SK-N-SH (cell line): ENCODE results near the gene OLFM1. TPM values are rescaled to one million over a fixed set of nuclear protein-coding genes. Genes with fewer than 3 reads are reported as not detected.

ENCODE experiments used
- CTCF ChIA-PET: fragments of 300-600, 350-600 bp; formaldehyde crosslinking; extraction: SDS; loops from one replicate; lab custom pipeline; 2021; lab: Yijun Ruan, JAX
- POLR2A ChIA-PET: fragments of 350-600 bp; sonication (Branson Sonifier 250); formaldehyde crosslinking; extraction: SDS; loops from one replicate; lab custom pipeline; 2020; ENCODE audit warnings: antibody characterized with exemption, inconsistent platforms; lab: Yijun Ruan, JAX
- DNase-seq: peaks from one replicate; pipeline ENCODE4 v3.0.0; 2012
- H2AFZ ChIP-seq: fragments of 200-600 bp; sonication (generic); 2 replicates; pipeline ENCODE4 v1.8.1; 2016; ENCODE audit warnings: antibody characterized with exemption, mild to moderate bottlenecking, low read depth
- H3F3A ChIP-seq: fragments of 200-600 bp; sonication (generic); replicated peaks from 2 replicates; pipeline ENCODE3; 2016; ENCODE audit warnings: antibody characterized with exemption, mild to moderate bottlenecking; ENCODE audit not compliant: insufficient read depth
- H3K27ac ChIP-seq, 2 experiments: fragments of 200-500 bp in 1 of 2; fragments of 200-600 bp in 1 of 2; sonication (Bioruptor generic) in 1 of 2; sonication (generic), shearing (Covaris generic) in 1 of 2; 2 replicates each; pipeline versions ENCODE4 v1.5.1 to v1.6.1; 2014 to 2016; ENCODE audit warnings: low read depth in 2 of 2, inconsistent platforms in 1 of 2, low read length in 1 of 2, mild to moderate bottlenecking in 1 of 2, mixed read lengths in 1 of 2
- H3K27me3 ChIP-seq: fragments of 200-600 bp; sonication (generic), shearing (Covaris generic); 2 replicates; pipeline ENCODE4 v1.6.1; 2016; ENCODE audit warnings: mixed run types; ENCODE audit not compliant: insufficient read depth
- H3K36me3 ChIP-seq, 2 experiments: fragments of 200-500 bp in 1 of 2; fragments of 200-600 bp in 1 of 2; sonication (Bioruptor generic) in 1 of 2; sonication (generic) in 1 of 2; replicated peaks in 1 of 2; 2 replicates each; pipeline versions ENCODE3 to v1.5.1; 2014 to 2016; ENCODE audit warnings: low read length in 1 of 2, mild to moderate bottlenecking in 1 of 2; ENCODE audit not compliant: insufficient read depth in 2 of 2, control insufficient read depth in 1 of 2
- H3K4me1 ChIP-seq, 2 experiments: fragments of 200-500 bp in 1 of 2; fragments of 200-600 bp in 1 of 2; sonication (Bioruptor generic) in 1 of 2; sonication (generic), shearing (Covaris generic) in 1 of 2; 2 replicates each; pipeline versions ENCODE4 v1.5.1 to v1.6.1; 2014 to 2016; ENCODE audit warnings: low read depth in 1 of 2, low read length in 1 of 2, mixed run types in 1 of 2; ENCODE audit not compliant: insufficient read depth in 2 of 2, control insufficient read depth in 1 of 2
- H3K4me2 ChIP-seq: fragments of 200-600 bp; sonication (generic), shearing (Covaris generic); 2 replicates; pipeline ENCODE4 v1.6.1; 2017; ENCODE audit warnings: mixed run types
- H3K4me3 ChIP-seq, 2 experiments: fragments of 200-500 bp in 1 of 2; fragments of 200-600 bp in 1 of 2; sonication (Bioruptor generic) in 1 of 2; sonication (generic), shearing (Covaris generic) in 1 of 2; 2 replicates each; pipeline versions ENCODE4 v1.5.1 to v1.8.1; 2014 to 2016; ENCODE audit warnings: low read depth in 2 of 2, inconsistent platforms in 1 of 2, low read length in 1 of 2, mild to moderate bottlenecking in 1 of 2, mixed read lengths in 1 of 2, moderate library complexity in 1 of 2
- H3K79me2 ChIP-seq: fragments of 200-600 bp; sonication (generic); 2 replicates; pipeline ENCODE4 v1.8.1; 2017; ENCODE audit warnings: mild to moderate bottlenecking; ENCODE audit not compliant: insufficient read depth
- H3K9ac ChIP-seq: fragments of 200-600 bp; sonication (generic); 2 replicates; pipeline ENCODE4 v1.6.1; 2017; ENCODE audit warnings: mixed run types
- H3K9me2 ChIP-seq: fragments of 200-600 bp; sonication (generic); 2 replicates; pipeline ENCODE4 v1.6.1; 2017; ENCODE audit warnings: mixed run types
- H3K9me3 ChIP-seq: fragments of 200-600 bp; sonication (generic); 2 replicates; pipeline ENCODE4 v1.6.1; 2017; ENCODE audit warnings: mixed run types, mild to moderate bottlenecking, moderate library complexity
- H4K20me1 ChIP-seq: fragments of 200-600 bp; sonication (generic); 2 replicates; pipeline ENCODE4 v1.6.1; 2017; ENCODE audit warnings: mild to moderate bottlenecking, mixed run types; ENCODE audit not compliant: insufficient read depth
- CHD2 ChIP-seq: fragments of 150-350 bp; IDR thresholded peaks from 2 replicates; pipeline ENCODE4 v1.6.1; 2018; ENCODE audit warnings: low read length; ENCODE audit not compliant: partially characterized antibody
- ELF1 ChIP-seq: IDR thresholded peaks from 2 replicates; pipeline ENCODE4 v1.4.0; 2012
- EP300 ChIP-seq, 2 experiments: IDR thresholded peaks; 2 replicates each; pipeline versions ENCODE4 v1.4.0 to v1.6.1; 2012; ENCODE audit warnings: borderline replicate concordance in 1 of 2, low read depth in 1 of 2, low read length in 1 of 2
- EZH2phosphoT487 ChIP-seq: fragments of 200-600 bp; sonication (generic); IDR thresholded peaks from 2 replicates; pipeline ENCODE4 v1.6.1; 2017; ENCODE audit warnings: low read depth, mixed run types, mild to moderate bottlenecking, antibody characterized with exemption, moderate library complexity, borderline replicate concordance
- FOSL2 ChIP-seq: IDR thresholded peaks from 2 replicates; pipeline ENCODE4 v1.4.0; 2012; ENCODE audit warnings: low read depth, mild to moderate bottlenecking, moderate library complexity, borderline replicate concordance
- FOXM1 ChIP-seq: IDR thresholded peaks from 2 replicates; pipeline ENCODE4 v1.4.0; 2012; ENCODE audit warnings: low read depth, mild to moderate bottlenecking
- GABPA ChIP-seq: IDR thresholded peaks from 2 replicates; pipeline ENCODE4 v1.4.0; 2012; ENCODE audit warnings: low read depth, mild to moderate bottlenecking
- GATA2 ChIP-seq: sonication (generic); formaldehyde crosslinking; IDR thresholded peaks from 2 replicates; pipeline ENCODE4 v1.5.0; 2020; ENCODE audit warnings: mild to moderate bottlenecking, missing genetic modification reagents
- MEF2A ChIP-seq: IDR thresholded peaks from 2 replicates; pipeline ENCODE4 v1.4.0; 2012; ENCODE audit warnings: low read depth, borderline replicate concordance
- MXI1 ChIP-seq: IDR thresholded peaks from 2 replicates; pipeline ENCODE4 v1.6.1; 2012; ENCODE audit warnings: mild to moderate bottlenecking, low read depth, low read length, improper control_type of control experiment
- POLR2AphosphoS5 ChIP-seq: IDR thresholded peaks from 2 replicates; pipeline ENCODE4 v1.6.1; 2012; ENCODE audit warnings: low read depth, low read length
- RAD21 ChIP-seq: IDR thresholded peaks from 2 replicates; pipeline ENCODE4 v1.6.1; 2012; ENCODE audit warnings: mild to moderate bottlenecking, low read length
- RFX5 ChIP-seq: IDR thresholded peaks from 2 replicates; pipeline ENCODE4 v1.6.1; 2012; ENCODE audit warnings: mild to moderate bottlenecking, improper control_type of control experiment, low read length
- RXRA ChIP-seq: IDR thresholded peaks from 2 replicates; pipeline ENCODE4 v1.4.0; 2012; ENCODE audit warnings: low read depth, mild to moderate bottlenecking, borderline replicate concordance
- SMC3 ChIP-seq: IDR thresholded peaks from 2 replicates; pipeline ENCODE4 v1.6.1; 2012; ENCODE audit warnings: low read depth, low read length, improper control_type of control experiment
- TEAD4 ChIP-seq: IDR thresholded peaks from 2 replicates; pipeline ENCODE4 v1.4.0; 2012; ENCODE audit warnings: mild to moderate bottlenecking, borderline replicate concordance; ENCODE audit not compliant: insufficient read depth
- YY1 ChIP-seq: IDR thresholded peaks from 2 replicates; pipeline ENCODE4 v1.4.0; 2012; ENCODE audit warnings: low read depth, mild to moderate bottlenecking
- WGBS: methylation state at CpG from one replicate; pipeline ENCODE4 v1.1.6; 2017; ENCODE audit warnings: low lambda C conversion rate; 5-methylcytosine and 5-hydroxymethylcytosine counted together
- polyA plus RNA-seq, 3 experiments: library from polyadenylated mRNA; depleted of rRNA; stranded (reverse); fragments of >200 nt; gene quantifications; 2 replicates each; pipeline ENCODE4 v1.2.3, GENCODE V29; 2012
- TF ChIP-seq, protein P1 (sequence below): IDR thresholded peaks from 2 replicates; pipeline ENCODE4 v1.4.0; 2012; ENCODE audit warnings: low read depth, borderline replicate concordance
- TF ChIP-seq, protein P2 (sequence below): IDR thresholded peaks from 2 replicates; pipeline ENCODE4 v1.4.0; 2012; ENCODE audit warnings: low read depth
- TF ChIP-seq, protein P3 (sequence below): IDR thresholded peaks from 2 replicates; pipeline ENCODE4 v1.4.0; 2012; ENCODE audit warnings: low read depth, borderline replicate concordance

Gene OLFM1
- polyA plus RNA-seq, 1 of the 3 experiments (the other 2 are of a cell fraction): 15.9 TPM

DNA sequence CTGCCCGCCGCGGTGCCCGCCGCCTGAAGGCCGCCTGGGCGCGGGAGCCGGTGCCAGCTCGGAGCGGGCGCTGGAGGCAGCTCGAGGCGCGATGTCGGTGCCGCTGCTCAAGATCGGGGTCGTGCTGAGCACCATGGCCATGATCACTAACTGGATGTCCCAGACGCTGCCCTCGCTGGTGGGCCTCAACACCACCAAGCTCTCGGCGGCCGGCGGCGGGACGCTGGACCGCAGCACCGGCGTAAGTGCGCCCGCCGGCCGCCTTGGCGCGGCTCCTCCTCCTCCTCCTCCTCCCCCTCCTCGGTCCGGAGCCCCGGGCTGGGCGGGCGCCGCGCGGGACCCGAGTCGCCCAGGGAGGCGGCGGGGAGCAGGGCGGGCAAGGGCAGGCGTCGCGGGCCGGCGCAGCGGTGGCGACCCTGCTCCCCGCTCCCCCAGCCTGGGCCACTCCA lies 455 bp downstream of the OLFM1 start:
- H4K20me1 ChIP-seq: 0 out of 2 replicates have a peak, but pooled peaks cover 10% of the 10 kb centered on the region
- H3K27me3 ChIP-seq: no peaks in the 10 kb centered on the region
- DNase-seq: no peak
- CTCF ChIA-PET: interaction anchor here (0.8 to 9.9 kb wide), 36 partner anchors 9 to 639 kb away, joined by 3 to 290 read pairs (median 6); no protein-coding TSS in a partner anchor
- no peak overlapping the region for H3K27ac ChIP-seq
- H3K9me2 ChIP-seq: no peaks in the 10 kb centered on the region
- POLR2A ChIA-PET: no interaction called here
- no peak overlapping the region for H2AFZ ChIP-seq
- H3K4me2 ChIP-seq: peak overlapping the region; percentile 59; the same call in 1 of the 2 replicates
- H3K4me3 ChIP-seq: peak overlapping the region; percentile 23 to 49; a peak in 3 of 4 replicates
- H3K36me3 ChIP-seq: no peaks in the 10 kb centered on the region
- H3K4me1 ChIP-seq: peaks cover 0 to 10% of the 10 kb centered on the region in 2 experiments; a peak in 1 of 4 replicates
- H3K9me3 ChIP-seq: no peaks in the 10 kb centered on the region
- TF ChIP-seq RAD21 (no peak), POLR2AphosphoS5 (no peak), MXI1 (no peak), RXRA (no peak)
- no peaks in the 10 kb centered on the region for H3K79me2 ChIP-seq
- no CpG with 5 or more reads among the region's 57 CpGs for WGBS
- H3K9ac ChIP-seq: no peak overlapping the region
- H3F3A ChIP-seq: peaks cover 4% of the 10 kb centered on the region

DNA sequence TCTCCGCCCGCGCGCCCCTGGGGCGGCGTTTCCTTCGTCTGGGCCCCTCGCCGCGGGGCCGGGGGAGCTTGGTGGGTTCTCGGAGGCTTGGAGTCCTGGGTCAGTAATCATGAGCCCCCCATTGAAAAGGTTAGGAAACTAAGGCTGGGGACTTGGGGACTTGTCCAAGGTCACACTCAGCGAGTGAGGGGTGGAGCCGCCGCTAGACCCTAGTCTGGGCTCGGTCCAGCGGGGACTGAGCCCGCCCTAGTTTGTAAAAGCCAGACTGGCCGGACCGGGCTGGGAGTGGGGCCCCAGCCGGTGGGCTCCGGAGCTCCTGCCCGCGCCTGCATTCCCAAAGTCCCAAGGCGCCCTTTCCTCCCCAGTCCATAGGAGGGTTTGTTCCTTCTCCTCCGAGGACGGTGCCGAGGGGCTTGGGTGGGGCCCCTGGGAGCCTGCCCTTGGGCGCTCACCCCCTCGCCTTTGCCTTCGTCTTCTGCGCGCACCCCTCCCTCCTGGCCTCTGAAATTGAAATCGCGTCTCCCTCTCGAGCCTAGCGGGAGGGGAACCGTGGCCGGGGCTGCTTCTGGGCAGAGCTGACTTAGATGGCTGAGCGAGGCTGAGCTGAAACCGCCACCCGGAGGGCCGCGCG lies 995 bp downstream of the OLFM1 start:
- DNase-seq: peak; percentile 51
- no peak overlapping the region for H3K27ac ChIP-seq
- peak overlapping the region; percentile 23 to 49; a peak in 3 of 4 replicates for H3K4me3 ChIP-seq
- no peaks in the 10 kb centered on the region for H3K9me2 ChIP-seq
- H3K4me1 ChIP-seq: peaks cover 0 to 10% of the 10 kb centered on the region in 2 experiments; a peak in 1 of 4 replicates
- ChIA-PET POLR2A (no interaction called here), CTCF (interaction anchor here (0.8 to 9.9 kb wide), 27 partner anchors 8 to 324 kb away, joined by 3 to 290 read pairs (median 6); no protein-coding TSS in a partner anchor)
- H3K9ac ChIP-seq: no peak overlapping the region
- H4K20me1 ChIP-seq: 0 out of 2 replicates have a peak, but pooled peaks cover 10% of the 10 kb centered on the region
- no peaks in the 10 kb centered on the region for H3K27me3 ChIP-seq
- no peaks in the 10 kb centered on the region for H3K9me3 ChIP-seq
- H3K36me3 ChIP-seq: no peaks in the 10 kb centered on the region
- WGBS: 38% methylated on average over 16 of the region's 45 CpGs
- TF ChIP-seq RFX5 (no peak), MEF2A (no peak), RXRA (no peak), RAD21 (no peak), TEAD4 (no peak), EZH2phosphoT487 (no peak), SMC3 (no peak), EP300 (IDR thresholded peaks at IDR 0.05; ENCODE audit: borderline replicate concordance in 1 of 2, low read depth in 1 of 2, low read length in 1 of 2) (no peak), FOXM1 (no peak), GATA2 (no peak), YY1 (no peak), ELF1 (no peak), GABPA (no peak), FOSL2 (no peak), CHD2 (no peak)
- TF ChIP-seq, protein P1, sequence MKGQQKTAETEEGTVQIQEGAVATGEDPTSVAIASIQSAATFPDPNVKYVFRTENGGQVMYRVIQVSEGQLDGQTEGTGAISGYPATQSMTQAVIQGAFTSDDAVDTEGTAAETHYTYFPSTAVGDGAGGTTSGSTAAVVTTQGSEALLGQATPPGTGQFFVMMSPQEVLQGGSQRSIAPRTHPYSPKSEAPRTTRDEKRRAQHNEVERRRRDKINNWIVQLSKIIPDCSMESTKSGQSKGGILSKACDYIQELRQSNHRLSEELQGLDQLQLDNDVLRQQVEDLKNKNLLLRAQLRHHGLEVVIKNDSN: no peak
- TF ChIP-seq, protein P2, sequence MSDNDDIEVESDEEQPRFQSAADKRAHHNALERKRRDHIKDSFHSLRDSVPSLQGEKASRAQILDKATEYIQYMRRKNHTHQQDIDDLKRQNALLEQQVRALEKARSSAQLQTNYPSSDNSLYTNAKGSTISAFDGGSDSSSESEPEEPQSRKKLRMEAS: no peak
- TF ChIP-seq, protein P3, sequence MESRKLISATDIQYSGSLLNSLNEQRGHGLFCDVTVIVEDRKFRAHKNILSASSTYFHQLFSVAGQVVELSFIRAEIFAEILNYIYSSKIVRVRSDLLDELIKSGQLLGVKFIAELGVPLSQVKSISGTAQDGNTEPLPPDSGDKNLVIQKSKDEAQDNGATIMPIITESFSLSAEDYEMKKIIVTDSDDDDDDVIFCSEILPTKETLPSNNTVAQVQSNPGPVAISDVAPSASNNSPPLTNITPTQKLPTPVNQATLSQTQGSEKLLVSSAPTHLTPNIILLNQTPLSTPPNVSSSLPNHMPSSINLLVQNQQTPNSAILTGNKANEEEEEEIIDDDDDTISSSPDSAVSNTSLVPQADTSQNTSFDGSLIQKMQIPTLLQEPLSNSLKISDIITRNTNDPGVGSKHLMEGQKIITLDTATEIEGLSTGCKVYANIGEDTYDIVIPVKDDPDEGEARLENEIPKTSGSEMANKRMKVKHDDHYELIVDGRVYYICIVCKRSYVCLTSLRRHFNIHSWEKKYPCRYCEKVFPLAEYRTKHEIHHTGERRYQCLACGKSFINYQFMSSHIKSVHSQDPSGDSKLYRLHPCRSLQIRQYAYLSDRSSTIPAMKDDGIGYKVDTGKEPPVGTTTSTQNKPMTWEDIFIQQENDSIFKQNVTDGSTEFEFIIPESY: no peak
- no peaks in the 10 kb centered on the region for H3K79me2 ChIP-seq
- H3K4me2 ChIP-seq: peak overlapping the region; percentile 59; the same call in 1 of the 2 replicates
- peaks cover 4% of the 10 kb centered on the region for H3F3A ChIP-seq
- H2AFZ ChIP-seq: no peak overlapping the region
